ENCODE data around the gene ARID3B.
"Not testable (repeated sequence)": the region's sequence is repeated elsewhere in the genome, so short reads cannot be mapped to it uniquely, and the experiment has no call there.

ARID3B gene

GRCh38 chr15:74525309-74525708 lies 15.7 kb upstream of the ARID3B start:
- no peak for DNase-seq (ENCODE audit: low spot score in 2 of 2)
- no peaks in the 10 kb centered on the region for H3K9me3 Mint-ChIP-seq
- ATAC-seq, result no peak
- no peaks in the 10 kb centered on the region for H3K4me1 Mint-ChIP-seq
- no peaks in the 10 kb centered on the region for H3K36me3 Mint-ChIP-seq
- H3K4me3 Mint-ChIP-seq, result no peak overlapping the region
- no peak overlapping the region for H3K27ac Mint-ChIP-seq

- Mint-ChIP-seq H3K9me3 (no peaks in the 10 kb centered on the region), H3K36me3 (no peaks in the 10 kb centered on the region), H3K27ac (no peak overlapping the region), H3K4me1 (no peaks in the 10 kb centered on the region), H3K4me3 (no peak overlapping the region)
- DNase-seq (ENCODE audit: low spot score in 2 of 2), result no peak
- ATAC-seq, result peak; percentile 40
Measured at GRCh38 chr15:74525945-74526344, 15.1 kb upstream of the ARID3B start.

DNA sequence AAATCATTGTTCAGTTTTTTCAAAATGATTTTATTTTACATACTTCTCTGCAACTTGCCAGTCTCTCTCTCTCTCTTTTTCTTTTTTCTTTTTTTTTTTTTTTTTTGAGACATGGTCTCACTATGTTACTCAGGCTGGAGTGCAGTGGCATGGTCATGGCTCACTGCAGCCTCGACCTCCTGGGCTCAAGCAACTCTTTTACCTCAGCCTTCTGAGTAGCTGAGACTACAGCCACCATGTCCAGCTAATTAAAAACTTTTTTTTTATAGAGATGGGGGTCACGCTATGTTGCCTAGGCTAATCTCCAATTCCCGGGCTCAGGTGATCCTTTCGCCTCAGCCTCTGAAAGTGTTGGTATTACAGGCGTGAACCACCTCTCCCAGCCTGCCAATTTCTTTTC lies 12.1 kb upstream of the ARID3B start:
- DNase-seq (ENCODE audit: low spot score in 2 of 2), result no peak
- H3K9me3 Mint-ChIP-seq, result no peaks in the 10 kb centered on the region
- no peaks in the 10 kb centered on the region for H3K4me1 Mint-ChIP-seq
- H3K4me3 Mint-ChIP-seq, result no peak overlapping the region
- no peaks in the 10 kb centered on the region for H3K36me3 Mint-ChIP-seq
- ATAC-seq, result no peak
- no peak overlapping the region for H3K27ac Mint-ChIP-seq

- ATAC-seq (no peak), DNase-seq (ENCODE audit: low spot score in 2 of 2) (no peak)
- H3K27ac Mint-ChIP-seq, result no peak overlapping the region
- H3K9me3 Mint-ChIP-seq, result no peaks in the 10 kb centered on the region
- H3K4me3 Mint-ChIP-seq, result no peak overlapping the region
- no peaks in the 10 kb centered on the region for H3K4me1 Mint-ChIP-seq
- H3K36me3 Mint-ChIP-seq, result no peaks in the 10 kb centered on the region
Measured at GRCh38 chr15:74529921-74530320, 11.1 kb upstream of the ARID3B start.

DNA sequence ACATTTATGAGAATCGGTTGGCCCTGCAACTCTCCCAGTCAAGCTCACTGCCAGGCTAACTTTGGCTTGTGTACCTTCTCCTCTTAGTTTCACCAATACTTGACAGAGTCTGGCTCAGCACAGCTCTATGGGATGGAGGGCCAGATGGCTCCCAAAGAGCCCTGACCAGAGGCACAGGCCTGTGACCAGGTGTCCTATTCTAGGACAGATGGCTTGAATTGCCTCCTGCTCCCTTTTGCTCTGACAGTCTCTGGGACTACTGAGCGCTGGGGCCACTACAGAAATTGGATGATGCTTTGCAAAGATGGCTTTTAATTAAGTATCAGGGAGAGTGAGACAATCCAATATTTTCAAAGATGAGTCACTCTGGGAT lies 10.3 kb upstream of the ARID3B start:
- no peaks in the 10 kb centered on the region for H3K36me3 Mint-ChIP-seq
- DNase-seq (ENCODE audit: low spot score in 2 of 2) (no peak), ATAC-seq (no peak)
- no peak overlapping the region for H3K4me3 Mint-ChIP-seq
- no peaks in the 10 kb centered on the region for H3K9me3 Mint-ChIP-seq
- no peak overlapping the region for H3K27ac Mint-ChIP-seq
- no peaks in the 10 kb centered on the region for H3K4me1 Mint-ChIP-seq

DNA sequence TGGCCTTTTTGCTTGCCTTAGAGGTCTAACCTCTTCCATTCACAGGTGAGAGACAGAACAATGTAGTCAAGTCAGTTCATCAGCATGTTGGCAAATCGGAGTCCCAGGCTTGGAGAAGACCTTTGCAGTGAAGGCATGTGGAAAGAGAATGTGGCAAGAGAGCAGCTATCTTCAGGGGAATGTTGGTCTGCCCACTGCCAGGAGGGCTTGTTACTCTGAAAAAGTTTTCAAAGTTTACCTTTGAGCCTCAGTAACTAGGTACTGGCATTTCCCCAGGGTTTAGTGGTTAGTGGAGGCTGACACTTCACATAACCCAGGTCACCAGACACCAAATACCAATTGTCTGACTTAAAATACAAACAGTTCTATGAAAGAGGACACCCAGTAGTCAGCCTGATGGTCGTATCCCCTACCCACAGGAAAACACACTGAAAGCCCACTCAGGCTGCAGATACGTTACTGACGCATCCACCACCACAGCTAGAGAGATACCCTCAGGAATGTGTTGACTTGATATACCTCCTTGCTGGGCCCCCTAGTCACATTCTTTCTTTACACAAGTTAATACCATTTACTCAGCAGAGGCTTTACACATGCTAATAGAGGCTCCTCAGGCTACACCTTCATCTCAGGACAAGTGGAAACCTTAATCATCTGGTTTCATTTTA lies 9.7 kb upstream of the ARID3B start:
- Mint-ChIP-seq H3K36me3 (no peaks in the 10 kb centered on the region), H3K4me1 (no peaks in the 10 kb centered on the region), H3K27ac (no peak overlapping the region), H3K9me3 (no peaks in the 10 kb centered on the region), H3K4me3 (no peak overlapping the region)
- DNase-seq (ENCODE audit: low spot score in 2 of 2) (no peak), ATAC-seq (no peak)

DNA sequence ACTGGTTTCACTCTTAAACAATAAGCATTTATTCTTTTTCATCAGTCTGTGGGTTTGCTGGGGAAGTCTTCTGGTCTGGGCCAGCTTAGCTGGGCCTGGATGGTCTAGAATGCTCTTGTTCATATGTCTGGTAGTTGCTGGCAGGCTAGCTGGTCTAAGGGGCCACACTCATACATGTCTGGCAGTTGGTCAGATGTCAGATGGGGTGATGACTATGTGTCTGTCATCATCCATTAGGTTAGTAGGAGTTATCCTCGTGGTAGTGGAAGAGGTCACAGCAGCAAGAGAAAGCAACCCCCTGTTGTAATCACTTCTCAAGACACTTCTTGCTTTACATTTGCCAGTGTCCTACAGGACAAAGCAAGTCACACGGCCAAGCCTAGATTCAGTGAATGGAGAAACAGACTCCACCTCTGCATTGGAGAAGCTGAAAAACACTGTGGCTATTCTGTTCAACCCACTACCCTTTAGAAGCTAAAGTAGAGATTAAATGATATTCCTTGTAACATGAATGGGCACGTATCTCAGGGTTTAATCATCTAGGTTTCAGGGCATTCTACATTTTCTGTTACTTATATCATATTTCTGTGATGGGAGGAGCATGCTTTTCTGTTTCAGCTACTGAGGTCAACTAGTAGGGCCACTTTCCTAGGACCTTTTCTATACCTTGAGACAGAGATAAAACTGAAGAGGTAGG lies 5.5 kb upstream of the ARID3B start:
- Mint-ChIP-seq H3K9me3 (no peaks in the 10 kb centered on the region), H3K4me3 (no peak overlapping the region), H3K36me3 (no peaks in the 10 kb centered on the region), H3K27ac (peak overlapping the region; percentile 68), H3K4me1 (peaks cover 10% of the 10 kb centered on the region)
- ATAC-seq (peak; percentile 76), DNase-seq (ENCODE audit: low spot score in 2 of 2) (no peak)

DNA sequence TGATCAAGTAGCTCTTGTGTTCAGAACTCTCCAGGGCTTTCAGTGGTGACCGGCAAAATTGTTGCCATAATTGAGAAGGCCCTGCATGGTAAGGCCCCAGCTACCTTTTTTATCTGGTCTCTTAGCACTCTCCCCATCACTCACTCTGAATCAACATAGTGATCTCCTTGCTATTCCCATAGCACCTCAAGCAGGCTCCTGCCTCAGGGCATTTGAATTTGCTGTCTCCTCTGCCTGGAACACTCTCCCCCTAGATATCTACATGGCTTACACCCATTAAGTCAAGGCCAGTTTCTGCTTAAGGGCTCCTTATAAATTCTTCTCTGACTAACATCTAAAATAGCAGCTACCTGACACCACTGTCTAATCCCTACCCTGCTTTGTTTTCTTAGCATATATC lies 3.3 kb upstream of the ARID3B start:
- H3K4me3 Mint-ChIP-seq, result no peak overlapping the region
- DNase-seq (ENCODE audit: low spot score in 2 of 2) (no peak), ATAC-seq (no peak)
- peaks cover 14% of the 10 kb centered on the region for H3K36me3 Mint-ChIP-seq
- H3K27ac Mint-ChIP-seq, result peak overlapping the region; percentile 3
- H3K4me1 Mint-ChIP-seq, result peaks cover 19% of the 10 kb centered on the region
- no peaks in the 10 kb centered on the region for H3K9me3 Mint-ChIP-seq

DNA sequence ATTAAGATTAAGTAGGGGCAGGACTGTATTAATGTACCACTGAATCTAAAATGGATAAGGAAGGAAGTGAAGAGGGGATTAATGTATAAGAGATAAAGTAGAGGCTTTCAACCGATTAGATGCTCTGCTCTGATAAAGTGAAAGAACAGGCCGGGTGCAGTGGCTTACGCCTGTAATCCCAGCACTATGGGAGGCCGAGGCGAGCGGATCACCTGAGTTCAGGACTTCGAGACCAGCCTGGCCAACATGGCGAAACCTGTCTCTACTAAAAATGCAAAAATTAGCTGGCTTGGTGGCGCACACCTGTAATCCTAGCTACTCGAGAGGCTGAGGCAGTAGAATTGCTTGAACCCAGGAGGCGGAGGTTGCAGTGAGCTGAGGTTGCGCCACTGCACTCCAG lies 1.5 kb upstream of the ARID3B start:
- DNase-seq (ENCODE audit: low spot score in 2 of 2), result not testable (repeated sequence)
- H3K4me1 Mint-ChIP-seq, result peaks cover 36% of the 10 kb centered on the region
- H3K27ac Mint-ChIP-seq, result peak overlapping the region; percentile 82

GRCh38 chr15:74540161-74540760 lies 759 bp upstream of the ARID3B start:
- peak overlapping the region; percentile 97 for H3K4me3 Mint-ChIP-seq
- no peak for ATAC-seq
- H3K36me3 Mint-ChIP-seq, result peaks cover 37% of the 10 kb centered on the region
- H3K27ac Mint-ChIP-seq, result peak overlapping the region; percentile 92
- H3K4me1 Mint-ChIP-seq, result peaks cover 43% of the 10 kb centered on the region
- no peaks in the 10 kb centered on the region for H3K9me3 Mint-ChIP-seq
- peak in 1 of 2 donors; percentile 55 for DNase-seq (ENCODE audit: low spot score in 2 of 2)

More for the DNA sequence above, 1.5 kb upstream of the ARID3B start:
- peaks cover 29% of the 10 kb centered on the region for H3K36me3 Mint-ChIP-seq
- H3K9me3 Mint-ChIP-seq, ATAC-seq: not testable (repeated sequence)
- H3K4me3 Mint-ChIP-seq, result peak overlapping the region; percentile 97

DNA sequence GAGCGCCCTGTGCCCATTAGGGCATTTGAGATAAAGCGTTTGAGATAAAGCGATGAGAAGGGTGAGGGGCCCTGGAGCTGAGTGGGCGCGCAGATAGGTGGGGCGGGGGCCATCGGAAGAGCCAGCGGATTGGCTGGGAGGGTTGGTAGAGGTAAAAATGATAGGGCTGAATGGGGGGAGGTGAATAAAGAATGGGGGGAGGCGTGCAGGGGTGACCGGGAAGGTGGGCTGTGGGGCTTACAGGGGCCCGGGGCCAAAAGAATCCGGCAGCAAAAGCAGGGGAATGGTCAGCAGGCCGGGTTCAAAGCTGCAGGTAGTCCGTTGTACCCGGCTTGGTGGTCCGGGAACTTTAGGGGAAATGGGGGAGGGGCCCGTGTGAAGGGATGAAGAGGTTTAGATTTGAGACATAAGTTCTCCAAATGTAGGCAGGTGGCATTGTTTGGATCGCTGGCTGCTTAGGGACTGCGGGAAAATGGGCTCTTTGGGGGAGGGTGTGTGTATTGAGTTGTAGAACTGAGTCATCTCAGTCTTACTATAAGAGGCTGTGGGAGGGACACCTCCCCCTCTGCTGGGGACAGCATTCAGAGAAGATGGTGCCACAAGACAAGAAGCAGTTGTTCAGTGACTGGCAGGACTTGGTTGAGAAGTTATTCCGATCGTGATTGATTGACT lies 610 bp downstream of the ARID3B start:
- Mint-ChIP-seq H3K27ac (peak overlapping the region; percentile 92), H3K36me3 (peaks cover 51% of the 10 kb centered on the region), H3K4me3 (peak overlapping the region; percentile 97), H3K9me3 (no peaks in the 10 kb centered on the region), H3K4me1 (peaks cover 56% of the 10 kb centered on the region)
- ATAC-seq (peak; percentile 75), DNase-seq (ENCODE audit: low spot score in 2 of 2) (peak; percentile 42 to 84)

- H3K4me3 Mint-ChIP-seq, result peak overlapping the region; percentile 97
Measured at GRCh38 chr15:74542166-74543042, 1.4 kb downstream of the ARID3B start.

GRCh38 chr15:74543043-74543422 lies 2.0 kb downstream of the ARID3B start:
- H3K36me3 Mint-ChIP-seq, result peaks cover 65% of the 10 kb centered on the region
- H3K9me3 Mint-ChIP-seq, result no peaks in the 10 kb centered on the region
- H3K4me3 Mint-ChIP-seq, result peak overlapping the region; percentile 97
- DNase-seq (ENCODE audit: low spot score in 2 of 2) (no peak), ATAC-seq (no peak)
- H3K27ac Mint-ChIP-seq, result peak overlapping the region; percentile 51
- H3K4me1 Mint-ChIP-seq, result peaks cover 70% of the 10 kb centered on the region

More at GRCh38 chr15:74542166-74543042, 1.4 kb downstream of the ARID3B start:
- Mint-ChIP-seq H3K9me3 (no peaks in the 10 kb centered on the region), H3K36me3 (peaks cover 58% of the 10 kb centered on the region), H3K27ac (peak overlapping the region; percentile 92), H3K4me1 (peaks cover 64% of the 10 kb centered on the region)
- no peak for ATAC-seq
- DNase-seq (ENCODE audit: low spot score in 2 of 2), result no peak

DNA sequence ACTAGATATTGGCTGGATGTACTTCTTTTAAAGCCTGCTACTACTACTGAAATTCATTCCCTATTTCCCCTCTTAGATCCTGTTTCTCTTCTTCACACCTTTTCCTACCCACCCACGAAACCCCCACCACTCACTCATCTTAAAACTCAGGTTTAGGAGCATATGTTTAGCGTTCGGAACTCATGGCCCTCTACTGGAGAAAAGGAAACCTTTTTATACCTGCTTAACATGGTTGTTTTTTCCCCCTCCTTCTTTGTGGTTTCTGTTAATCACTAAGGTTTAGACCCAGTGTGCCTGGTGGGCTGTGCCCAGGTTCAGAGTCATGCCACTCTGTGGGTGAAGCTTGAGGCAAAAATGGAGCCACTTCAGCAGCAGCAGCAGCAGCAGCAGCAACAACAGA lies 2.6 kb downstream of the ARID3B start:
- H3K4me1 Mint-ChIP-seq, result peaks cover 76% of the 10 kb centered on the region
- H3K36me3 Mint-ChIP-seq, result peaks cover 70% of the 10 kb centered on the region
- peak in 1 of 2 donors; percentile 62 for DNase-seq (ENCODE audit: low spot score in 2 of 2)
- peak overlapping the region; percentile 97 for H3K4me3 Mint-ChIP-seq
- no peaks in the 10 kb centered on the region for H3K9me3 Mint-ChIP-seq
- peak overlapping the region; percentile 51 for H3K27ac Mint-ChIP-seq
- ATAC-seq, result peak; percentile 31

DNA sequence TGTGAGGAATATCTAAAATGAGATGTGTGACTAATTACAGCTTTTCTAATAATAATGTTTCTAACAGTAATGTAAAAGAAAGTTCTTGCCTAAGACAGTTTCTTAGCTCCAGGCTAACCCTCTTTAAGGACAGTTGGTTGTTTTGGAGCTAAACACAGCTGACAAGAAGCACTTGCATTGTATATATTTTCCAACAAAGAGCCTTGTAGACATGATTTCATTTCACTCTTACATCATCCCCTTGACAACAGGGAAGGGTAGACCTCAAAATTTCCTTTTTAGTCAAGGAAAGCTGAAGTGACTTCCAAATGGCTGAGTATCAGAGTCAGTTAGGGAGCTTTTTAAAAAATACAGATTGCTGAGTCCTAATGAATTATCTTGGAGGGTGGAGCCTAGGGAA lies 4.1 kb downstream of the ARID3B start:
- Mint-ChIP-seq H3K4me1 (peaks cover 72% of the 10 kb centered on the region), H3K9me3 (no peaks in the 10 kb centered on the region), H3K36me3 (peaks cover 85% of the 10 kb centered on the region), H3K27ac (peak overlapping the region; percentile 92), H3K4me3 (peak overlapping the region; percentile 97)
- ATAC-seq (no peak), DNase-seq (ENCODE audit: low spot score in 2 of 2) (no peak)

Measured in stimulated activated effector memory CD8-positive, alpha-beta T cell treated with anti-CD3 and anti-CD28 coated beads, Interleukin-12 subunit alpha, Interleukin-12 subunit beta, amount 100 ng/mL, for 72 hours (primary cell).